Adrenal gland (tissue), 5 donors: ENCODE data around the gene TAGLN3.

ENCODE experiments used
- CTCF ChIP-seq, 6 experiments: fragments of 450-650 bp in 4 of 6; fragments of 200-600 bp in 2 of 6; sonication (generic) in 1 of 6; IDR thresholded peaks; 1 replicate in 5 of 6; 2 replicates in 1 of 6; pipeline versions ENCODE4 v1.5.1 to v1.8.0; 2016 to 2021; ENCODE audit warnings: antibody characterized with exemption in 6 of 6, mild to moderate bottlenecking in 2 of 6, moderate library complexity in 1 of 6
- POLR2A ChIP-seq, 2 donors: fragments of 450-650 bp; IDR thresholded peaks; one replicate each; pipeline ENCODE4 v1.6.1; 2017; ENCODE audit warnings: antibody characterized with exemption in 2 of 2, mild to moderate bottlenecking in 2 of 2, moderate library complexity in 1 of 2
- donor health status: DM: no; HTN: no; CAD: no.

GRCh38 chr3:111999484-112000324, 982 bp downstream of the TAGLN3 start:
- TF ChIP-seq CTCF (IDR thresholded peaks at IDR 0.05) (no peak), POLR2A (IDR thresholded peaks at IDR 0.05) (no peak)
